NAMALWA (cell line): ENCODE measurements around the gene RPS6KA4.

Experiments used
- DNase-seq: peaks from one replicate; pipeline ENCODE4 v3.0.0-alpha.2; 2015; ENCODE audit warnings: low spot score

The RPS6KA4 gene

DNA sequence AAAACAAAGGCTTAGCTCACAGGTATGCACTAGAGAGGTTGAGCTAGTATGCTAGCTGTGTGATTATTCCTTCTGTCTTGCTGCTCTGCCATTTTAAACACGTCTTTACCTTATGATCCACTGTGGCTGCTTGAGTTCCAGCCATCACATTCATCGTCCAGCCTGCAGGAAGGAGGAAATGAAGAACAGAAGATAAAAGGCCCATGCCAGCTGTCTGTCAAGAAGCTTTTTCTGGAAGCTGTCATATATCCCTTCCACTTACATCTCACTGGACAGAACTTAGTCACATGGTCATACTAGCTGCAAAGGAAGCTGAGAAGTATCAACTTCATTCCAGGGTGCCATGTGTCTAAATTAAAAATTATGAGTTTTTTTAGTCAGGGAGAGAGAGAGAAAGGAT lies 31.6 kb upstream of the RPS6KA4 start:
- no peak for DNase-seq

DNA sequence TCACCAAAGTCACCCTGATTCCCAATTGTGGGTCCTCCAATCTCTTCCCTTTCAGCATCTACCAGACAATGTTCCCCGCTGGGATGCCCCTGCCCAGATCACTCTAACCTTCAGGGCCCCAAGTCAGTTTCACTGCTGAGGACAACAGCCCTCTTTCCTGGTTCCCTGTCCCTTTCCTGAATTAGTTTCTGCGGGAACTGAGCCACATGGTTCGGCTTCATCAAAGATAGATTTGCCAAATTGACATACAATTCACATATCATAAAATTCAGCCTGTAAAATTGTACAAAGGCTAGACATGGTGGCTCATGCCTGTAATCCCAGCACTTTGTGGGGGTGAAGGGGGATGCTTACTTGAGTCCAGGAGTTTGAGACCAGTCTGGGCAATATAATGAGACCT lies 31.0 kb upstream of the RPS6KA4 start:
- DNase-seq, result no peak

DNA sequence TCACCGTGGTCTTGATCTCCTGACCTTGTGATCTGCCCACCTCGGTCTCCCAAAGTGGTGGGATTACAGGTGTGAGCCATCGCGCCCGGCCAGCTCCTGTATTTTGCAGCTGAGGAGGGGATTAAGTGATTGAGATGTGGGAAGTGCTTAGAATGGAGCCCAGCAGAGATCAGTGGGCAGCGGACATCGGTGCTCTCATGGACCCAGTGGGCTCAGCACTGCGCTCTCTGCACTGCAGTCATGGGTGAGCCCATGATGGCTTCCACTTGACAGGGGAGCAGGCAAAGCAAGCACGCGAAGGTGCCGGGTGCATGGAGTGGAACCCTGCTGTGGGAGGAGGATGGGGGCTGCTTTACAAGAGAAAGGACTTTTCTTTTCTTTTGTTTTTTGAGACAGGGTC lies 28.1 kb upstream of the RPS6KA4 start:
- no peak for DNase-seq

DNA sequence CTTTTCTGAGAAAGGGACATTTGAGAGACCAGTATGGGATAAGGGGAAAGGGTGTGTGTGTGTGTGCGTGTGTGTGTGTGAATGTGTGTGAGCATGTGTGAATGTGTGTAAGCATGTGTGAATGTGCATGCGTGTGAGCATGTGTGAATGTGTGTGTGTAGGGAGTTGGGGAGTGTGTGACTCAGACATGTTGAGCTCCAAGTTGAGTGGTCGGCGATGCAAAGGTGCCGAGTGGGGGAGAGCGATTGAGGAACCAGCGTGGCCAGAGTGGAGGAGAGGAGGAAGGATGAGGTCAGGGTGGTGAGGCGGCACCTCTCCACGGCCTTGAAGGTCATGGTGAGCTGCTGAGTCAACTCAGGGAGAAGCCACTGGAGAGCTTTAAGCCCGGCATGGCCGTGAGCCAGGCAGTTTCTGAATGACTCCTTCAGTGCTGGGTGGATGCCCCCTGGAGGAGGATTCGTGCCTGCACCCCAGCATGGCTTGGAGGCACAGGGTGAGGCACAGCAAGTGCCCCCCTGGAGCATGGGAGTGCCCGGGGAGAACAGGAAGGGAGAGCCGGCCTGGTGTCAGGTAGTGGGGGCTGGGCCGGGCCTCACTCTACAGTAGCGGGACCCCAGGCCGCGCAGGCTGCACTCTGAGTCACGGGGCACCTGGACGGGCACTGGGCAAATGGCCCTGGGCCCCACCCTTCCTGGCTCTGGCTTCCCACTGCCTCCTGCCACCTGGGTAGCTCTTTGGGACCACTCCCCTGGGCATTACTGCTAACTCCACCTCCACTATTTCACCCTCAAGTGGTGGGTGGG lies 27.2 kb upstream of the RPS6KA4 start:
- DNase-seq, result peak; percentile 80

DNA sequence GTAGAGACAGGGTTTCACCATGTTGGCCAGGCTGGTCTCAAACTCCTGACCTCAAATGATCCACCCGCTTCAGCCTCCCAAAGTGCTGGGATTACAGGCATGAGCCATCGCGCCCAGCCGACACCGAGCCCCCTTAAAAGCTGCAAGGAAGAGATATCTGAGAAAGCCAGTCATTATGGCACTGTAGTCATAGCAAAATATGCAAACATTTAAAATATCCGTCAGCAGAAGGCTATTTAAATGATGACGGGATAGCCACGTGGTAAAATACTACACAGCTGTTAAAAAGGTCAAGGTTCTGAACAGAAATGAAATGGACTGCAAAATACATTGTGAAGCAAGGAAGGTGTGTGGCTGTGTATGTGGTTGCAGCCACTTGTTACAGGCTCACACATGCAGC lies 25.4 kb upstream of the RPS6KA4 start:
- no peak for DNase-seq

DNA sequence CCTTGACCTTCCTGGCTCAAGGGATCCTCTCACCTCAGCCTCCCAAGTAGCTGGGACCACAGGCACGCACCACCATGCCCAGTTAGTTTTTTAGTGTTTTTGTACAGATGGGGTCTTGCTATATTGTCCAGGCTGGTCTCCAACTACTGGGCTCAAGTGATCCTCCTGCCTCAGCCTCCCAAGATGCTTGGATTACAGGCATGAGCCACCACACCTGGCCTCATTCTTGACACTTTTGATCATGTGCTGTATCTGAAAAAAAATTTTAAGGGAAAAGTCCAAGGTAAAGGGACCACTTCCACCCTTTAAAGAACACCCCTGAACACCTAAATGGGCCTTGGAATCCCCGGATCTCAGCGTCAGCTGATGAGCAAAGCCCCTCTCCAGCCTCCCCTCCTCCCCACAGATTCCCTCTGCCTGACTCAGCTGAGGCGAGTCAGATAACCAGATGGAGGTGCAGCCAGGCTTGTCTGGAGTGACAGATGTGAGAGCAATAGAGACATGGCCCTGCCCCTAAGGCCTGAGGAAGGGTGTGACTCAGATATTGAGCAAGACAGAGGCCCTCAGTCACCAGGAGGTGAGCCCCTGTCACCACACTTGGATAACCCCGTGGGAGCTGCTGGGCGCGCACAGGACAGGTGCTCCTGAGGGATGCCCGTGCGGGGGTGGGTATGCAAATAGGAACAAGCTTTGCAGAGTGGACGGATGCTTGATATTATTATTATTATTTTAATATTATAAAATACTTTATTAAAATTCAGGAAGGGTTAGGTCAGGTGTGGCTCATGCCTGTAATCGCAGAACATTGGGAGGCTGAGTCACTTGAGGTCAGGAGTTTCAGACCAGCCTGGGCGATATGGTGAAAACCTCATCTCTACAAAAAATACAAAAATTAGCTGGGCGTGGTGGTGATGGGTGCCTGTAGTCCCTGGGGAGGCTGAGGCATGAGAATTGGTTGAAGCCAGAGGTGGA lies 23.9 kb upstream of the RPS6KA4 start:
- DNase-seq, result peak; percentile 96

DNA sequence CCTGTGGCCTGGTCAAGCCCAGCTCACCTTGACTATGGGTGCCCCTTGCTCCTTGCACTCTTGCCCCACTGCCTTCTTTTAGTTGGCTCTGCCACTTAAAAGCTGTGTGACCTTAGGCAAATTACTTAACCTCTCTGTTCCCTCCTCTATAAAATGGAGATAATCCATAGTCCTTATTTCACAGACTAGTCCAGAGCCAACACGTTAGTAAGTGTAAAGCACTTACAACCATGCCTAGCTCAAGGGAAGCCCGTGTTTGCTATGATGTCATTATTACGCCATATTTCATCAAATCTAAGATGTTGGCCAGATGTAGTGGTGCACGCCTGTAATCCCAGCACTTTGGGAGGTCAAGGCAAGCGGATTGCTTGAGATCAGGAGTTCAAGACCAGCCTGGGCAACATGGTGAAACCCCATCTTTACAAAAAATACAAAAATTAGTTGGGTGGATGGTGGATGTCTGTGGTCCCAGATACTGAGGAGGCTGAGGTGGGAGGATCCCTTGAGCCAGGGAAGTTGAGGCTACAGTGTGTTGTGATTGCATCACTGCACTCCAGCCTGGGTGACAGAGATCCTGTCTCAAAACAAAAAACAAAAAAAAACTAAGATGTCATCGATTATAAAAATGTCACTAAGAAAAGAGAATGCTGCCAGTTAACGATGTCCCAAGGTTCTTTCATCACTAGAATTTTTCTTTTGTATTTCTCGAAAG lies 21.3 kb upstream of the RPS6KA4 start:
- no peak for DNase-seq

DNA sequence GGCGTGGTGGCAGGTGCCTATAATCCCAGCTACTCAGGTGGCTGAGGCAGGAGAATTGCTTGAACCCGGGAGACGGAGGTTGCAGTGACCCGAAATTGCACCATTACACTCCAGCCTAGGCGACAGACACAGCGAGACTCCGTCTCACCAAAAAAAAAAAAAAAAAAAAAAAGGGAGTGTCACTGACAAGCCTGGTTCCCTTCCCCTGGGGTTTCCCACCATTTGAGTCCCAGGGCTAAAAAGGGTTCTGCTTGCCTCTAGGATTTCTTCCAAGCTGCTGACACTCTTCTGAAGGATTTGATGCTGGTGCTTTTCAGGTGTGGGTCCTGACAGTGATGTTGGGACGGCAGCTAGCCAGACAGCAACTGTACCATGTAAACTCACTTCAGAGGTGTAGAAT lies 20.2 kb upstream of the RPS6KA4 start:
- DNase-seq, result no peak

DNA sequence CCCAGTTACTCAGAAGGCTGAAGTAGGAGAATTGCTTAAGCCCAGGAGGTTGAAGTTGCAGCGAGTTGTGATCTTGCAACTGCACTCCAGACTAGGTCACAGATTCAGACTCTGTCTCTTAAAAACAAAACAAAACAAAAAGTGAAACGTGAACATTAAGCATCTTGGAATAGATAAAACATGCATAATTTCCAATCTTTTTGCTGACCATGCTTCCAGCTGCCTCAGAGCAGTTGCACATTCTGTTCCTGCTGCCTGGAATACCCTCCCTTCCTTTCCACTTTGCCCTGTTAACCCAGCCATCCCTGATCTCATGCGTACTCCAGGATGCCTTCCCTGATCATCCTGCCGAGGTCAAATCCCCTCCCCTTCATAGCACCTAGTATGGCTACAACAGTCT lies 19.7 kb upstream of the RPS6KA4 start:
- no peak for DNase-seq

DNA sequence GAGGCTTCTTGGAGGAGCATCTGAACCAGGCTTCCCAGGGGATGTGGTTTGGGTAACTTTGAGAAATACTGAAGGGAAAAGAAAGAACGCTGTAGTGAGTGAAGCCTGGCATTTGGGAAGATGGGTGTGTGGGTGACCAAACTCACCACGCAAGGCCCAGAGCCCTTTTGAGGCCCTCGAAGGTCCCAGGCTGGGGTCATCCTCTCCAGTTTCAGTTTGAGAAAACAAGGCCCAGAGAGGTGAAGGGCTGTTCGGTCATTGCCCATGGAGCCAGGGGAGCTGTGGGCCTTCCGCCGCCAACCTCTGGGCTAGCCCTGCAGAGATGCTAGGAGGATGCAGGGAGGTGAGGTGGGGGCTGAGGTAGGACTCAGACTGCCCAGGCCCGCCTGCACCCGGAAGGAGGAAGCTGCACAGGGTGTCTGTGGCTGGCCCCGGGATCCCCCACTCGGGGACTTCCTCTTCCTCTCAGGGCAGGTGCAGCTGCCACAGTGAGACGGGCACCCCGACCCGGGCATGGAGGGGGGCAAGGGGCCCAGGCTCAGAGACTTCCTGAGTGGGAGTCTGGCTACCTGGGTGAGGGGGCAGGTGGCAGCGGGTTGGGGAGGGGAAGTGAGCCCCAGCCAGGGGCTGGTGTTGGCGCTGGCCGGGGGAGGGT lies 19.1 kb upstream of the RPS6KA4 start, which contains the start of gene CCDC88B:
CCDC88B (plus strand) TSS at position 451 of the 655 bp plus-strand sequence; CDS start at position 514, 63 bp downstream.
- DNase-seq, result peak; percentile 90

DNA sequence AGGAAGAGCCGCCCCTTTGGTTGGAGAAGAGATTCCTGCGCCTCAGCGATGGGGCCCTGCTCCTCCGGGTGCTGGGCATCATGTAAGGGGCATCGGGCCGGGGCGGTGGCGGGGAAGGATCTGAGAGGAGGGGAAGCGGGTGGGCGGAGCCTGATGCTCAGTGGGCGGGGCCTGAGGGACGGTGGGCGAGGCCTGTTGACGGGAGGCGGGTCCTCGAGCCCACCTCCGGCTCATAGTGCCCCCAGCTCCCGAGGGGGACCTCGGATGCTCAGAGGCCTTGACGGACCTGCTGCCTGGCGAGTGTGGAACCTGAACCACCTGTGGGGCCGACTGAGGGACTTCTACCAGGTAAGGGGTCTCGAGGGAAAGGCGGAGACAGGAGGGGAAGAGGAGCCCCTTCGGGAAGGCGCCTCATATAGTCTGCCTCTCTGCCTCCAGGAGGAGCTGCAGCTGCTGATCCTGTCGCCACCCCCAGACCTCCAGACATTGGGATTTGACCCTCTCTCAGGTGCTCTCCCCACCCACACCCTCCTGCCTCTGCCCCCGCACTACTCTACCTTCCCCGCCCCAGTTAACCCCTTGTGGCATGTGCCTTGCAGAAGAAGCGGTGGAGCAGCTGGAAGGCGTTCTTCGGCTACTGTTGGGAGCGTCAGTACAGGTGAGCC lies 18.2 kb upstream of the RPS6KA4 start:
- peak; percentile 77 for DNase-seq

DNA sequence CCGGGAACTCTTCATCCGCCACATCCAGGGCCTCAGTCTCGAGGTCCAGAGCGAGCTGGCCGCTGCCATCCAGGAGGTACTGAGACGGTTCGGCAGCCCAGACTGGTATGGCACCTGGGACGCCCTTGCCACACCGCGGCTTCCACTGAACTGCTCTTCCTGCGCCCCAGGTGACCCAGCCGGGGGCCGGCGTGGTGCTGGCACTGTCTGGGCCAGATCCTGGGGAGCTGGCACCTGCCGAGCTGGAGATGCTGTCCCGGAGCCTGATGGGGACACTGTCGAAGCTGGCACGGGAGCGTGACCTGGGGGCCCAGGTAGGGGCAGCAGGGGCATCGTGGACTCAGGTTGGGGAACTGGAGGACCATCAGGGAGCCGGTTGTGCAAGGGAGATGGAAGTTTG lies 17.5 kb upstream of the RPS6KA4 start:
- no peak for DNase-seq

DNA sequence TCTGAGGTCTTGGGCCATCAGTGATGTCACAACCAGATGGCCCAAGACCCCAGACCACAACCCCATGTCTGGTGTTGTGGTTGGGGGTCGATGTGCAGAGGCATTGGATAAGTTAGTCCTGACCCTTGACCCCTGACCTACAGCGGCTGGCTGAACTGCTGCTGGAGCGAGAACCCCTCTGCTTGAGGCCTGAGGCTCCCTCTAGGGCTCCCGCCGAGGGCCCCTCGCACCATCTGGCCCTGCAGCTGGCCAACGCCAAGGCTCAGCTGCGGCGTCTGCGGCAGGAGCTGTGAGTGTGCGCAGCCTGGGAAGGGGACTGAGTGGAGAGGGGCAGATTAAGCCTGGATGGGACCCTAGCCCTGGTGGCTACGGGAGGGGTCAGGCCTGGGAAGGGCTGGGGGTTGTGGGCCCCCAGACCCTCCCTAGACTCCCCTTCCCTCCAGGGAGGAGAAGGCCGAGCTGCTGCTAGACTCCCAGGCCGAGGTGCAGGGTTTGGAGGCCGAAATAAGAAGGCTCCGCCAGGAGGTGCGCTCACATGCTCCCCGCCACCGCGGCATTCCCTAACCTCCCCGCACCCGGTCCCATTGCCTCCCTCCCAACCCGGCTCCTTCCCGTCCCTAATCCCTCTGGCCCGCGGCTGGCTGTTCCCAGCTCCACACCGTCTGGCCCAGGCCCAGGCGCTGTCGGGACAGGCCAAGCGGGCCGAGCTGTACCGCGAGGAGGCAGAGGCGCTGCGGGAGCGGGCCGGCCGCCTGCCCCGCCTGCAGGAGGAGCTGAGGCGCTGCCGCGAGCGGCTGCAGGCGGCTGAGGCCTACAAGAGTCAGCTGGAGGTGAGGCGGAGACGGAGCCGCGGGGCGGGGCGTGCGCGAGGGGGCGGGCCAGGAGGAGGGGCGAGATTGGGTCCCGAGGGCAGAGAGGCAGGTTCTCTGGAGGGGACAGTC lies 16.8 kb upstream of the RPS6KA4 start:
- DNase-seq, result peak; percentile 93

DNA sequence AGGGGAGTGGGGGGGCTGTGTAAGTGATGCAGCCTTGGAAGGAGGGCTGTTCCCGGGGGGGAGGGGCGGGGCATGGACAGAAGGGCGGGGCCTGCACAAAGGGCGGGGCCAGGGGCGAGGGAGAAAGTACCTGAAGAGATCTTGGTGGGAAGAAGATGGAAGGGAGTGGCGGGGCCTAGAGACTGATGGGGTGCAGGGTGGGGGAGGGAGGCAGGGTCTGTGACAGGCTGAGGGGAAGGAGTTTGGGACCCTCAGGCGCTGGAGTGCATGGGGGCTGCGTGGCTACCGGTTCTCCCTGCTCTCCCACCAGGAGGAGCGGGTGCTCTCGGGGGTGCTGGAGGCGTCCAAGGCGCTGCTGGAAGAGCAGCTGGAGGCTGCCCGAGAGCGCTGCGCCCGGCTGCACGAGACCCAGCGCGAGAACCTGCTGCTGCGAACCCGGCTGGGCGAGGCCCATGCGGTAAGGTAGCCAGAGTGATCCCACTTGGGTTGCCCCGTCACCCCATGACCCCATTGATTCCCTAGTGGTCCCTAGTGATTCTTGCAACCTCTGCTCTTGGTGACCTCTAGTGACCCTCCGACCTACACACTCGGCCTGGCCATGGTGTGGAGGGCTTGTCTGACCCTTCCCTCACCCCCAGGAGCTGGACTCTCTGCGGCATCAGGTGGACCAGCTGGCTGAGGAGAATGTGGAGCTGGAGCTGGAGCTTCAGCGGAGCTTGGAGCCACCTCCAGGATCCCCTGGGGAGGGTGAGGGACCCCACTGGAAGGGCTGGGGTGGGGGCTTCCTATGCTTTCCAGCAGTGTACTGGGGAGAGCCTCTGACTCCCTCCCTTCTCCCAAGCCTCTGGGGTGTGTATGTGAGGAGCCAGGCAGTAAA lies 15.9 kb upstream of the RPS6KA4 start:
- DNase-seq, result no peak

DNA sequence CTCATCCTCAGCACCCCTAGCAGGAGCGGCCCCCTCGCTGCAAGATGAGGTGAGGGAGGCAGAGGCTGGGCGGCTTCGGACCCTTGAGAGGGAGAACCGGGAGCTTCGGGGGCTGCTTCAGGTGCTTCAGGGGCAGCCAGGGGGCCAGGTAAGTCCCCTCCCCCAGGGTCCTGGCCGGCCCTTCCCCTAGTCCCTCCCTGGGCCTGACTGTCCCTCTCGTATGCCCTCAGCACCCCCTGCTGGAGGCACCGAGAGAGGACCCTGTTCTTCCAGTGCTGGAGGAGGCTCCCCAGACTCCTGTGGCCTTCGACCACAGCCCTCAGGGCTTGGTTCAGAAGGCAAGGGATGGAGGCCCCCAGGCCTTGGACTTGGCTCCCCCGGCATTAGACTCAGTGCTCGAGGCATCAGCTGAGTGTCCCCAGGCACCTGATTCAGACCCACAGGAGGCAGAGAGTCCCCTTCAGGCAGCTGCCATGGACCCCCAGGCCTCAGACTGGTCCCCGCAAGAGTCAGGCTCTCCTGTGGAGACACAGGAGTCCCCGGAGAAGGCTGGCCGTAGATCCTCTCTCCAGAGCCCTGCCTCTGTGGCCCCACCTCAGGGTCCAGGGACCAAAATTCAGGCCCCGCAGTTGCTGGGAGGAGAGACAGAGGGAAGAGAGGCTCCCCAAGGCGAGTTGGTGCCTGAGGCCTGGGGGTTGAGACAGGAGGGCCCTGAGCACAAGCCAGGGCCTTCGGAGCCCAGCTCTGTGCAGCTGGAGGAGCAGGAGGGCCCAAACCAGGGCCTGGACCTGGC lies 15.0 kb upstream of the RPS6KA4 start:
- DNase-seq, result no peak

DNA sequence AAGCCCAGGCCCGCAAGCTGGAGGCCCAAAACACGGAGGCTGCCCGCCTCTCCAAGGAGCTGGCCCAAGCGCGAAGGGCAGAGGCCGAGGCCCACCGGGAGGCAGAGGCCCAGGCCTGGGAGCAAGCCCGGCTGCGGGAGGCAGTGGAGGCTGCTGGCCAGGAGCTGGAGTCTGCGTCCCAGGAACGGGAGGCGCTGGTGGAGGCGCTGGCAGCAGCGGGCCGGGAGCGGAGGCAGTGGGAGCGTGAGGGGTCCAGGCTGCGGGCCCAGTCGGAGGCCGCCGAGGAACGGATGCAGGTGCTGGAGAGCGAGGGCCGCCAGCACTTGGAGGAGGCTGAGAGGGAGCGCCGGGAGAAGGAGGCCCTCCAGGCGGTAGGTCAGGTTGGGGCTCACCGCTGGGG lies 14.2 kb upstream of the RPS6KA4 start:
- no peak for DNase-seq

DNA sequence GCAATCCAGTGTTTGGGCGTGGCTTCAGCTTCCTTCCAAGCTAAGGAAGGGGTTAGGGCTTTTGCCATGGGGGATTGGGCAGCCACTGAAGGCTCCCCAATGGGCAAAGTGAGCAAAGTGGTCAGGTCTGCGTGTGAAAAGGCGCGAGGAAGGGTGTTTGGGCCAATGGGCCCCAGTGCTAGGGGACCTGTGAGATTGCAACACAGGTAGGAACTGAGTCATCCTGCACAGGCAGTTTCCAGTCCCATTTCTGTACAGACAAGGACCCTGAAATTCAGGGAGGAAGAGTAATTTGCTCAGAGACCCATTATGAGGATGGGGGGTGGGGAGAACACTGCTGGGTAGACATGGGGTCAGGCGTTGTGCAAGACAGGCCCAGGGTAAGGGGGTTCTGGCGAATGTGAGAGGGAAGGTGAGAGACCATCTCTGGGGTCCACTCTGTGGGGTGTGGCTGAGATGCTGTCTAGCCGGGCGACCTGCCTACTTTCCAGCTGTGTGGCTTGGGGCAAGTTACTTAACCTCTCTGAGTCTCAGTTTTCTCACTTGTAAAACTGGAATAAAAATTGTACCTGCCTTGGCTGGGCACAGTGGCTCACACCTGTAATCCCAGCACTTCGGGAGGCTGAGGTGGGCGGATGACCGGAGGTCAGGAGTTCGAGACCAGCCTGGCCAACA lies 11.6 kb upstream of the RPS6KA4 start:
- no peak for DNase-seq
